GM23338 (cell line): Measurements from ENCODE around the gene NDUFV1. TPM values are rescaled to one million over a fixed set of nuclear protein-coding genes. Genes with fewer than 3 reads are reported as not detected.

ENCODE experiments used
- ATAC-seq: fragments of 200-7000 bp; cut with Tn5 transposase; 3 replicates; pipeline ENCODE4 v1.9.1; 2020
- DNase-seq: peaks from one replicate; pipeline ENCODE4 v3.0.0-alpha.2; 2015; ENCODE audit warnings: low spot score
- H2AFZ ChIP-seq: fragments of 200-600 bp; sonication (generic); 2 replicates; pipeline ENCODE4 v1.8.0; 2016; ENCODE audit warnings: antibody characterized with exemption, mild to moderate bottlenecking, moderate library complexity
- H3F3A ChIP-seq: fragments of 200-600 bp; sonication (generic); replicated peaks from 2 replicates; pipeline ENCODE4 v1.8.0; 2017; ENCODE audit warnings: antibody characterized with exemption, mixed run types, low read depth
- H3K27ac ChIP-seq: fragments of 200-600 bp; sonication (generic); 2 replicates; pipeline ENCODE4 v1.6.1; 2016; ENCODE audit warnings: low read depth
- H3K27me3 ChIP-seq: fragments of 200-600 bp; sonication (generic); 2 replicates; pipeline ENCODE4 v1.8.0; 2016; ENCODE audit warnings: mild to moderate bottlenecking, mixed run types, moderate library complexity; ENCODE audit not compliant: insufficient read depth
- H3K36me3 ChIP-seq: fragments of 200-600 bp; sonication (generic); 2 replicates; pipeline ENCODE4 v1.8.0; 2016; ENCODE audit warnings: mild to moderate bottlenecking; ENCODE audit not compliant: insufficient read depth
- H3K4me1 ChIP-seq: fragments of 200-600 bp; sonication (generic); 2 replicates; pipeline ENCODE4 v1.8.0; 2016; ENCODE audit warnings: mild to moderate bottlenecking, moderate library complexity; ENCODE audit not compliant: insufficient read depth
- H3K4me2 ChIP-seq: fragments of 200-600 bp; sonication (generic); 2 replicates; pipeline ENCODE4 v1.7.1; 2017; ENCODE audit warnings: mixed run types
- H3K4me3 ChIP-seq: fragments of 200-600 bp; sonication (generic); 2 replicates; pipeline ENCODE4 v1.6.1; 2016; ENCODE audit warnings: mixed run types
- H3K79me2 ChIP-seq: fragments of 200-600 bp; sonication (generic); replicated peaks from 2 replicates; pipeline ENCODE4 v1.8.0; 2017; ENCODE audit warnings: mild to moderate bottlenecking; ENCODE audit not compliant: insufficient read depth
- H3K9me2 ChIP-seq: fragments of 200-600 bp; sonication (generic); 2 replicates; pipeline ENCODE4 v1.8.0; 2017; ENCODE audit not compliant: insufficient read depth
- H4K20me1 ChIP-seq: fragments of 200-600 bp; sonication (generic); replicated peaks from 2 replicates; pipeline ENCODE4 v1.8.0; 2017; ENCODE audit warnings: mild to moderate bottlenecking; ENCODE audit not compliant: insufficient read depth
- H3K27ac Mint-ChIP-seq: 2 replicates; pipeline ENCODE4 v1.8.0; 2020; ENCODE audit warnings: inconsistent platforms, mild to moderate bottlenecking, moderate library complexity, mixed read lengths
- H3K27me3 Mint-ChIP-seq: 3 replicates; pipeline ENCODE4 v1.8.0; 2022; ENCODE audit warnings: low read depth, mild to moderate bottlenecking, moderate library complexity, mixed read lengths, inconsistent platforms; ENCODE audit not compliant: insufficient read depth, poor library complexity
- H3K36me3 Mint-ChIP-seq: 3 replicates; pipeline ENCODE4 v1.8.0; 2021; ENCODE audit warnings: low read depth, mild to moderate bottlenecking, inconsistent platforms, moderate library complexity, mixed read lengths
- H3K4me1 Mint-ChIP-seq: 3 replicates; pipeline ENCODE4 v1.8.0; 2020; ENCODE audit warnings: mild to moderate bottlenecking, inconsistent platforms, mixed read lengths
- H3K4me3 Mint-ChIP-seq: 3 replicates; pipeline ENCODE4 v1.8.0; 2021; ENCODE audit warnings: moderate library complexity, mild to moderate bottlenecking, inconsistent platforms, mixed read lengths
- H3K9me3 Mint-ChIP-seq: 3 replicates; pipeline ENCODE4 v1.8.0; 2020; ENCODE audit warnings: moderate library complexity, mild to moderate bottlenecking, inconsistent platforms, mixed read lengths
- CREB1 ChIP-seq: fragments of 250-450 bp; sonication (Bioruptor Pico); IDR thresholded peaks from 2 replicates; pipeline ENCODE4 v1.5.0; 2020; ENCODE audit warnings: low read depth, mild to moderate bottlenecking, moderate library complexity
- CTCF ChIP-seq, 2 experiments: fragments of 200-600 bp in 1 of 2; sonication (generic) in 1 of 2; conservative IDR thresholded peaks; 2 replicates each; pipeline versions ENCODE4 v1.5.1 to v1.6.1; 2016 to 2017; ENCODE audit warnings: antibody characterized with exemption in 2 of 2, low read depth in 2 of 2, mild to moderate bottlenecking in 2 of 2, moderate library complexity in 1 of 2
- ETS1 ChIP-seq: IDR thresholded peaks from 2 replicates; pipeline ENCODE4 v1.6.1; 2016; ENCODE audit warnings: antibody characterized with exemption
- EZH2 ChIP-seq: fragments of 200-600 bp; sonication (generic); IDR thresholded peaks from one replicate; pipeline ENCODE4 v1.8.0; 2017; ENCODE audit warnings: antibody characterized with exemption, mild to moderate bottlenecking, low read depth; ENCODE audit not compliant: unreplicated experiment
- EZH2phosphoT487 ChIP-seq: fragments of 200-600 bp; sonication (generic); IDR thresholded peaks from one replicate; pipeline ENCODE4 v1.8.1; 2018; ENCODE audit warnings: antibody characterized with exemption; ENCODE audit not compliant: unreplicated experiment
- JUNB ChIP-seq: IDR thresholded peaks from one replicate; pipeline ENCODE4 v1.6.1; 2016; ENCODE audit warnings: antibody characterized with exemption; ENCODE audit not compliant: unreplicated experiment
- NANOG ChIP-seq: IDR thresholded peaks from 2 replicates; pipeline ENCODE4 v1.6.1; 2016; ENCODE audit warnings: antibody characterized with exemption, borderline replicate concordance
- POLR2AphosphoS5 ChIP-seq: IDR thresholded peaks from 2 replicates; pipeline ENCODE4 v1.6.1; 2016; ENCODE audit warnings: antibody characterized with exemption, low read depth
- REST ChIP-seq: IDR thresholded peaks from one replicate; pipeline ENCODE4 v1.6.1; 2018; ENCODE audit warnings: antibody characterized with exemption; ENCODE audit not compliant: unreplicated experiment
- STAT1 ChIP-seq: IDR thresholded peaks from one replicate; pipeline ENCODE4 v1.6.1; 2016; ENCODE audit warnings: antibody characterized with exemption; ENCODE audit not compliant: unreplicated experiment
- ZNF114 ChIP-seq: fragments of 250-450 bp; sonication (Bioruptor Pico); IDR thresholded peaks from 2 replicates; pipeline ENCODE4 v1.5.0; 2020; ENCODE audit warnings: mild to moderate bottlenecking, moderate library complexity
- ZNF331 ChIP-seq: fragments of 250-450 bp; sonication (Bioruptor Pico); IDR thresholded peaks from 2 replicates; pipeline ENCODE4 v1.5.0; 2020; ENCODE audit warnings: low read depth, mild to moderate bottlenecking, moderate library complexity
- ZNF462 ChIP-seq: fragments of 250-450 bp; sonication (Bioruptor Pico); IDR thresholded peaks from 2 replicates; pipeline ENCODE4 v1.5.0; 2020; ENCODE audit warnings: mild to moderate bottlenecking, moderate library complexity
- polyA plus RNA-seq: library from polyadenylated mRNA; unstranded; fragments of >200 nt; fragmentation: Nextera tagmentation; extraction: Ambion mirVana; gene quantifications from 2 replicates; pipeline ENCODE4 v1.2.1, GENCODE V29; 2016
- total RNA-seq: library from RNA; depleted of rRNA; stranded (reverse); fragments of >200 nt; shearing (Covaris generic); gene quantifications from 2 replicates; pipeline ENCODE4 v1.2.3, GENCODE V29; 2014

Gene NDUFV1
- total and polyA plus RNA-seq, 2 experiments from 2014 or later: 104 to 241 TPM

DNA sequence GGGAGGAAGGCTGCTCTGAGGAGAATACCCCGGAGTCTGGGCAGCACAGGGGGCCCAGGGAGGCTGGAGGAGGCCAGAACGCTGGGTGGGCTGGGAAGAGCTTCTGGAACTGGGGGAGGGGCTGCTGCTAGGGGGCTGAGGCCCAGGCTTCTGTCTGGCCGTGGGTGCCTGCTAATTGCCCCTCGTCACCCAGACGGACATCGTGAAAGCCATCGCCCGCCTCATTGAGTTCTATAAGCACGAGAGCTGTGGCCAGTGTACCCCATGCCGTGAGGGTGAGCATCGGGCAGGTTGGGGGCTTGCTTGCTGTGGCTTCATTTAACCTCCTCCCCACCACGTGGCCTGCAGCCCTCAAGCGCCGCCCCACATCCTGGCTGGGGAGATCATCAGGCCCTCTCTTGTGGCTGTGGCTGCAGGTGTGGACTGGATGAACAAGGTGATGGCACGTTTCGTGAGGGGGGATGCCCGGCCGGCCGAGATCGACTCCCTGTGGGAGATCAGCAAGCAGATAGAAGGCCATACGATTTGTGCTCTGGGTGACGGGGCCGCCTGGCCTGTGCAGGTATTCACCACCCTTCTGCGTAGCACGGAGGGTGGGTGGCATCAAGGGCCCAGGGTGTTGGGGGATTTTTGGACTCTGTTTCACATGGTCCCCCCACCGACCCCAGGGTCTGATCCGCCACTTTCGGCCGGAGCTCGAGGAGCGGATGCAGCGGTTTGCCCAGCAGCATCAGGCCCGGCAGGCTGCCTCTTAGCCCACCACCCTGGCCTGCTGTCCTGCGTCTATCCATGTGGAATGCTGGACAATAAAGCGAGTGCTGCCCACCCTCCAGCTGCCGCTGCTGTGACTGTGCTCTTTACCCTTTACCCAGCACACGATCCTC, 5.2 kb downstream of the NDUFV1 start:
- no peak overlapping the region for H3K27ac ChIP-seq
- DNase-seq (no peak), ATAC-seq (no peak)
- H3K4me3 ChIP-seq: no peak overlapping the region
- peaks cover 17% of the 10 kb centered on the region for H3K27me3 ChIP-seq
- no peaks in the 10 kb centered on the region for H3K9me2 ChIP-seq
- peaks cover 9% of the 10 kb centered on the region; the same call in 1 of the 2 replicates for H3K79me2 ChIP-seq
- Mint-ChIP-seq H3K4me1 (peaks cover 20% of the 10 kb centered on the region), H3K9me3 (no peaks in the 10 kb centered on the region; the same call in 2 of the 3 replicates), H3K4me3 (no peak overlapping the region), H3K27ac (no peak overlapping the region), H3K36me3 (peaks cover 29% of the 10 kb centered on the region), H3K27me3 (peaks cover 27% of the 10 kb centered on the region)
- H3K4me2 ChIP-seq: no peak overlapping the region
- H3K36me3 ChIP-seq: no peaks in the 10 kb centered on the region
- peaks cover 27% of the 10 kb centered on the region for H3K4me1 ChIP-seq
- 0 out of 2 replicates have a peak, but pooled peaks cover 3% of the 10 kb centered on the region for H3F3A ChIP-seq
- no peaks in the 10 kb centered on the region for H4K20me1 ChIP-seq
- H2AFZ ChIP-seq: no peak overlapping the region
- TF ChIP-seq ZNF462 (CRISPR knock-in tag) (no peak), REST (no peak), POLR2AphosphoS5 (no peak), EZH2 (no peak), STAT1 (no peak), CREB1 (CRISPR knock-in tag) (no peak), ZNF331 (no peak), NANOG (no peak), ZNF114 (CRISPR knock-in tag) (no peak), CTCF (conservative IDR thresholded peaks at IDR 0.05; ENCODE audit: low read depth in 2 of 2) (no peak), JUNB (no peak), ETS1 (no peak), EZH2phosphoT487 (no peak)
